NB4 (cell line): Measurements from ENCODE around the gene KRT10.

ENCODE experiments used
- MYC ChIP-seq: IDR thresholded peaks from 2 replicates; pipeline ENCODE4 v1.6.1; 2011; ENCODE audit warnings: low read depth, low read length
- POLR2A ChIP-seq: IDR thresholded peaks from 2 replicates; pipeline ENCODE4 v1.6.1; 2011; ENCODE audit warnings: mild to moderate bottlenecking; ENCODE audit not compliant: insufficient read length; ENCODE audit errors: extremely low read depth
- TF ChIP-seq, protein P1 (sequence below): IDR thresholded peaks from one replicate; pipeline ENCODE4 v1.5.1; 2012; ENCODE audit warnings: low read depth, low read length
- TF ChIP-seq, protein P2 (sequence below): IDR thresholded peaks from 2 replicates; pipeline ENCODE4 v1.6.1; 2011; ENCODE audit warnings: low read depth, low read length

DNA sequence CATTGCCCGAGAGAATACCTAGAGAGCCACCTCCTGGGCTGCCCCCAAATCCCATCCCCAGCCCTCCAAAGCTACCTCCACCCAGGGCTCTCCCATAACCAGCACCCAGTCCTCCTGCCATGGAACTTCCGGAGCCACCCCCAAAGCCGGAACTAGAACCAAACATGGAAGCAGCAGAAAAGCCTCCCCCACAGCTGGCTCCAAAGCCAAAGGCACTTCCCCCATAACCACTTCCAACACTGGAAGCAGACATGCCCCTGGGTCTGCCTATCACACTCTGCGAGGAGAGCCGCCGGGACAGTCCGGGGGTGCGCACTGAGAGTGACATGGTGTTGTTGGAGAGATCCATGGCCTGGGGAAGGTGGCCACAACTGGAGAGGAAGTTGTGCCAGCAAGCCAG lies 44.4 kb upstream of the KRT10 start, which contains the start of gene KRT12:
- TF ChIP-seq, protein P1, sequence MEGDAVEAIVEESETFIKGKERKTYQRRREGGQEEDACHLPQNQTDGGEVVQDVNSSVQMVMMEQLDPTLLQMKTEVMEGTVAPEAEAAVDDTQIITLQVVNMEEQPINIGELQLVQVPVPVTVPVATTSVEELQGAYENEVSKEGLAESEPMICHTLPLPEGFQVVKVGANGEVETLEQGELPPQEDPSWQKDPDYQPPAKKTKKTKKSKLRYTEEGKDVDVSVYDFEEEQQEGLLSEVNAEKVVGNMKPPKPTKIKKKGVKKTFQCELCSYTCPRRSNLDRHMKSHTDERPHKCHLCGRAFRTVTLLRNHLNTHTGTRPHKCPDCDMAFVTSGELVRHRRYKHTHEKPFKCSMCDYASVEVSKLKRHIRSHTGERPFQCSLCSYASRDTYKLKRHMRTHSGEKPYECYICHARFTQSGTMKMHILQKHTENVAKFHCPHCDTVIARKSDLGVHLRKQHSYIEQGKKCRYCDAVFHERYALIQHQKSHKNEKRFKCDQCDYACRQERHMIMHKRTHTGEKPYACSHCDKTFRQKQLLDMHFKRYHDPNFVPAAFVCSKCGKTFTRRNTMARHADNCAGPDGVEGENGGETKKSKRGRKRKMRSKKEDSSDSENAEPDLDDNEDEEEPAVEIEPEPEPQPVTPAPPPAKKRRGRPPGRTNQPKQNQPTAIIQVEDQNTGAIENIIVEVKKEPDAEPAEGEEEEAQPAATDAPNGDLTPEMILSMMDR, result no peak
- TF ChIP-seq POLR2A (no peak), MYC (no peak)
- TF ChIP-seq, protein P2, sequence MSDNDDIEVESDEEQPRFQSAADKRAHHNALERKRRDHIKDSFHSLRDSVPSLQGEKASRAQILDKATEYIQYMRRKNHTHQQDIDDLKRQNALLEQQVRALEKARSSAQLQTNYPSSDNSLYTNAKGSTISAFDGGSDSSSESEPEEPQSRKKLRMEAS, result no peak
